H9 (cell line): ENCODE results near the gene ZFP36L1. TPM values are rescaled to one million over a fixed set of nuclear protein-coding genes. Genes with fewer than 3 reads are reported as not detected.

Experiments used
- DNase-seq: peaks from one replicate; pipeline ENCODE4 v3.0.0-alpha.2; 2017
- H2AFZ ChIP-seq: one replicate; pipeline ENCODE4 v1.6.1; 2013; ENCODE audit warnings: mild to moderate bottlenecking, low read length, control low read depth, moderate library complexity
- H2AK5ac ChIP-seq: 2 replicates; pipeline ENCODE4 v1.6.1; 2013; ENCODE audit warnings: low read length, control low read depth, mixed read lengths; ENCODE audit not compliant: insufficient read length
- H2BK120ac ChIP-seq: one replicate; pipeline ENCODE4 v1.6.1; 2013; ENCODE audit warnings: low read depth, mild to moderate bottlenecking, low read length, control low read depth, inconsistent platforms; ENCODE audit not compliant: poor library complexity, severe bottlenecking
- H2BK12ac ChIP-seq: 2 replicates; pipeline ENCODE4 v1.6.1; 2013; ENCODE audit warnings: low read length, control low read depth, mixed read lengths, low read depth; ENCODE audit not compliant: insufficient read length
- H2BK15ac ChIP-seq: 2 replicates; pipeline ENCODE4 v1.6.1; 2013; ENCODE audit warnings: low read depth, low read length, control low read depth
- H2BK20ac ChIP-seq: one replicate; pipeline ENCODE4 v1.6.1; 2013; ENCODE audit warnings: low read depth, mild to moderate bottlenecking, low read length, control low read depth, inconsistent platforms; ENCODE audit not compliant: poor library complexity, severe bottlenecking
- H2BK5ac ChIP-seq: 2 replicates; pipeline ENCODE4 v1.6.1; 2013; ENCODE audit warnings: low read length, control low read depth, mixed read lengths; ENCODE audit not compliant: insufficient read length
- H3K14ac ChIP-seq: 2 replicates; pipeline ENCODE4 v1.6.1; 2013; ENCODE audit warnings: low read length, control low read depth; ENCODE audit not compliant: insufficient read depth
- H3K18ac ChIP-seq: 2 replicates; pipeline ENCODE4 v1.6.1; 2013; ENCODE audit warnings: low read depth, mild to moderate bottlenecking, mixed read lengths, low read length, control low read depth; ENCODE audit not compliant: insufficient read length
- H3K23ac ChIP-seq: 2 replicates; pipeline ENCODE4 v1.6.1; 2013; ENCODE audit warnings: low read length, control low read depth, mixed read lengths, low read depth; ENCODE audit not compliant: insufficient read length
- H3K23me2 ChIP-seq: 2 replicates; pipeline ENCODE4 v1.6.1; 2013; ENCODE audit warnings: low read depth, mild to moderate bottlenecking, mixed read lengths, low read length, control low read depth; ENCODE audit not compliant: insufficient read length, poor library complexity, severe bottlenecking
- H3K27ac ChIP-seq: 2 replicates; pipeline ENCODE4 v1.5.1; 2013; ENCODE audit warnings: low read length, control low read depth, mixed read lengths, low read depth; ENCODE audit not compliant: insufficient read length
- H3K27me3 ChIP-seq: 2 replicates; pipeline ENCODE4 v1.6.1; 2013; ENCODE audit warnings: low read length, control low read depth, inconsistent platforms; ENCODE audit not compliant: insufficient read depth
- H3K4ac ChIP-seq: 2 replicates; pipeline ENCODE4 v1.6.1; 2013; ENCODE audit warnings: low read depth, mild to moderate bottlenecking, control low read depth, inconsistent platforms, low read length, moderate library complexity
- H3K4me1 ChIP-seq: 2 replicates; pipeline ENCODE4 v1.6.1; 2013; ENCODE audit warnings: low read length, control low read depth, inconsistent platforms; ENCODE audit not compliant: insufficient read depth
- H3K4me2 ChIP-seq: 2 replicates; pipeline ENCODE4 v1.6.1; 2013; ENCODE audit warnings: low read length, control low read depth, mixed read lengths; ENCODE audit not compliant: insufficient read length, insufficient read depth
- H3K56ac ChIP-seq: 2 replicates; pipeline ENCODE4 v1.6.1; 2013; ENCODE audit warnings: low read depth, mild to moderate bottlenecking, mixed read lengths, low read length, control low read depth; ENCODE audit not compliant: insufficient read length
- H3K79me1 ChIP-seq: 2 replicates; pipeline ENCODE4 v1.6.1; 2013; ENCODE audit warnings: low read depth, mild to moderate bottlenecking, moderate library complexity, low read length, control low read depth, inconsistent platforms; ENCODE audit not compliant: insufficient read depth, poor library complexity, severe bottlenecking
- H3K79me2 ChIP-seq: 2 replicates; pipeline ENCODE4 v1.6.1; 2013; ENCODE audit warnings: low read length, control low read depth, inconsistent platforms; ENCODE audit not compliant: insufficient read depth
- H3K9ac ChIP-seq: 2 replicates; pipeline ENCODE4 v1.6.1; 2013; ENCODE audit warnings: low read length, control low read depth, mixed read lengths; ENCODE audit not compliant: insufficient read length; ENCODE audit errors: extremely low read depth
- H3K9me3 ChIP-seq: one replicate; pipeline ENCODE4 v1.6.1; 2013; ENCODE audit warnings: low read depth, low read length, inconsistent platforms; ENCODE audit not compliant: control insufficient read depth
- H3T11ph ChIP-seq: one replicate; pipeline ENCODE4 v1.6.1; 2013; ENCODE audit warnings: mild to moderate bottlenecking, low read length, control low read depth, inconsistent platforms
- H4K20me1 ChIP-seq: one replicate; pipeline ENCODE4 v1.6.1; 2013; ENCODE audit not compliant: control insufficient read depth, insufficient read length, insufficient read depth
- H4K5ac ChIP-seq: 2 replicates; pipeline ENCODE4 v1.6.1; 2013; ENCODE audit warnings: low read depth, mild to moderate bottlenecking, mixed read lengths, low read length, control low read depth; ENCODE audit not compliant: insufficient read length
- H4K8ac ChIP-seq: replicated peaks from 2 replicates; pipeline ENCODE4 v1.6.1; 2013; ENCODE audit warnings: low read length, control low read depth, mixed read lengths, low read depth; ENCODE audit not compliant: insufficient read length
- H4K91ac ChIP-seq: 2 replicates; pipeline ENCODE4 v1.6.1; 2013; ENCODE audit warnings: low read depth, mild to moderate bottlenecking, moderate library complexity, mixed read lengths, low read length, control low read depth; ENCODE audit not compliant: insufficient read length
- H3K27ac Mint-ChIP-seq, 3 experiments: 2 replicates in 2 of 3; 3 replicates in 1 of 3; pipeline ENCODE4 v1.8.0; 2020 to 2021; ENCODE audit warnings: mixed read lengths in 3 of 3, mild to moderate bottlenecking in 1 of 3, moderate library complexity in 1 of 3
- H3K27me3 Mint-ChIP-seq: 2 replicates; pipeline ENCODE4 v1.8.0; 2021; ENCODE audit warnings: low read depth, mild to moderate bottlenecking, moderate library complexity, mixed read lengths
- H3K36me3 Mint-ChIP-seq, 3 experiments: 2 replicates in 2 of 3; 3 replicates in 1 of 3; pipeline ENCODE4 v1.8.0; 2020 to 2021; ENCODE audit warnings: low read depth in 3 of 3, mixed read lengths in 3 of 3; ENCODE audit not compliant: insufficient read depth in 1 of 3
- H3K4me1 Mint-ChIP-seq, 2 experiments: 2 replicates each; pipeline ENCODE4 v1.8.0; 2020; ENCODE audit warnings: mixed read lengths in 2 of 2
- H3K4me3 Mint-ChIP-seq, 2 experiments: 2 replicates in 1 of 2; 3 replicates in 1 of 2; pipeline ENCODE4 v1.8.0; 2020 to 2021; ENCODE audit warnings: mild to moderate bottlenecking in 2 of 2, mixed read lengths in 2 of 2, moderate library complexity in 1 of 2
- H3K9me3 Mint-ChIP-seq, 2 experiments: 2 replicates in 1 of 2; 3 replicates in 1 of 2; pipeline ENCODE4 v1.8.0; 2020; ENCODE audit warnings: mild to moderate bottlenecking in 2 of 2, mixed read lengths in 2 of 2, moderate library complexity in 1 of 2
- CTCF ChIP-seq: fragments of 200-600 bp; sonication (generic); conservative IDR thresholded peaks from 3 replicates; pipeline ENCODE4 v1.8.0; 2021; ENCODE audit warnings: antibody characterized with exemption, mild to moderate bottlenecking
- WGBS: extraction: QIAGEN DNeasy Blood & Tissue Kit; methylation state at CpG from one replicate; pipeline ENCODE4 v1.1.7; 2013; ENCODE audit warnings: missing lambda C conversion rate, low lambda C conversion rate, mixed read lengths; ENCODE audit not compliant: insufficient read length; ENCODE audit errors: extremely low coverage; 5-methylcytosine and 5-hydroxymethylcytosine counted together
- total RNA-seq: library from RNA; stranded (reverse); gene quantifications from 2 replicates; pipeline ENCODE4 v1.2.1, GENCODE V29; 2021

ZFP36L1 gene
- total RNA-seq, 1 experiment from 2014 or later = 109 TPM

DNA sequence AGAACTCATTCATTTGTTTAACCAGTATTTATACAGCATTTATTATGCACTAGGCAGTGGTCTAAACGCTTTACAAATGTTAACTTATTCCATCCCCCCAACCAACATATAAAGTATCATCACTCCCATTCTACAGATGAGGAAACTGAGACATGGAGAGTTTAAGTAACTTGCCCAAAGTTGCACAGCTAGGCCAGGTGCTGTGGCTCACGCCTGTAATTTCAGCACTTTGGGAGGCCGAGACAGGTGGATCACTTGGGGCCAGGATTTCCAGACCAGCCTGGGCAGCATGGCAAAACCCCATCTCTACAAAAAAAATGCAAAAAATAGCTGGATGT lies 37.9 kb downstream of the ZFP36L1 start:
- no peaks in the 10 kb centered on the region for H3K79me1 ChIP-seq
- H3K23ac ChIP-seq = no peak overlapping the region
- H3K23me2 ChIP-seq = no peaks in the 10 kb centered on the region
- no peak overlapping the region for H3K27ac ChIP-seq
- WGBS = no CpG with 5 or more reads among the region's 3 CpGs
- H2BK12ac ChIP-seq = no peak overlapping the region
- DNase-seq = no peak
- H4K5ac ChIP-seq = no peak overlapping the region
- H2BK120ac ChIP-seq = no peak overlapping the region
- no peak overlapping the region for H4K8ac ChIP-seq
- no peaks in the 10 kb centered on the region for H3K4me1 ChIP-seq
- H3K9me3 ChIP-seq = no peaks in the 10 kb centered on the region
- Mint-ChIP-seq H3K27ac (no peak overlapping the region), H3K4me3 (no peak overlapping the region), H3K36me3 (no peaks in the 10 kb centered on the region; a peak in 1 of 7 replicates), H3K9me3 (no peaks in the 10 kb centered on the region), H3K4me1 (peaks cover 5 to 6% of the 10 kb centered on the region in 2 experiments; a peak in 1 of 4 replicates), H3K27me3 (peaks cover 2% of the 10 kb centered on the region; the same call in 1 of the 2 replicates)
- no peaks in the 10 kb centered on the region for H3K27me3 ChIP-seq
- no peak overlapping the region for H2BK15ac ChIP-seq
- H2AFZ ChIP-seq = no peak overlapping the region
- no peak overlapping the region for H2BK5ac ChIP-seq
- no peak overlapping the region for H3K4ac ChIP-seq
- no peak overlapping the region for H3K14ac ChIP-seq
- no peak overlapping the region for H2AK5ac ChIP-seq
- no peaks in the 10 kb centered on the region for H3K79me2 ChIP-seq
- no peaks in the 10 kb centered on the region for H4K20me1 ChIP-seq
- no peak overlapping the region for H3K4me2 ChIP-seq
- H3K18ac ChIP-seq = no peak overlapping the region
- H3K9ac ChIP-seq = no peak overlapping the region
- no peak overlapping the region for H3T11ph ChIP-seq
- TF ChIP-seq CTCF = no peak
- no peak overlapping the region for H3K56ac ChIP-seq
- H2BK20ac ChIP-seq = no peak overlapping the region
- H4K91ac ChIP-seq = no peak overlapping the region
